ENCODE measurements around the gene SLF1.

Gene SLF1

GRCh38 chr5:94670726-94671125, 52.3 kb downstream of the SLF1 start:
- Histone ChIP-seq H3K4me3 (ENCODE audit: low read depth, low read length) (no peak overlapping the region), H3K9ac (ENCODE audit: low read depth, low read length) (no peak overlapping the region), H3K36me3 (ENCODE audit: control insufficient read depth, insufficient read depth, low read length) (no peaks in the 10 kb centered on the region), H3K9me3 (ENCODE audit: control insufficient read depth, insufficient read depth, low read length) (no peaks in the 10 kb centered on the region), H3K27me3 (ENCODE audit: control insufficient read depth, insufficient read depth, low read length) (no peaks in the 10 kb centered on the region), H3K4me1 (ENCODE audit: control insufficient read depth, insufficient read depth, low read length) (no peaks in the 10 kb centered on the region)

GRCh38 chr5:94672746-94673145, 54.3 kb downstream of the SLF1 start:
- no peaks in the 10 kb centered on the region for H3K27me3 ChIP-seq (ENCODE audit: control insufficient read depth, insufficient read depth, low read length)
- H3K4me1 ChIP-seq (ENCODE audit: control insufficient read depth, insufficient read depth, low read length): no peaks in the 10 kb centered on the region
- H3K36me3 ChIP-seq (ENCODE audit: control insufficient read depth, insufficient read depth, low read length): no peaks in the 10 kb centered on the region
- no peaks in the 10 kb centered on the region for H3K9me3 ChIP-seq (ENCODE audit: control insufficient read depth, insufficient read depth, low read length)
- no peak overlapping the region for H3K4me3 ChIP-seq (ENCODE audit: low read depth, low read length)
- H3K9ac ChIP-seq (ENCODE audit: low read depth, low read length): no peak overlapping the region

GRCh38 chr5:94674490-94675382, 56.3 kb downstream of the SLF1 start:
- no peak overlapping the region for H3K4me3 ChIP-seq (ENCODE audit: low read depth, low read length)

GRCh38 chr5:94675965-94676618, 57.6 kb downstream of the SLF1 start:
- Histone ChIP-seq H3K9ac (ENCODE audit: low read depth, low read length) (no peak overlapping the region), H3K9me3 (ENCODE audit: control insufficient read depth, insufficient read depth, low read length) (no peaks in the 10 kb centered on the region), H3K4me1 (ENCODE audit: control insufficient read depth, insufficient read depth, low read length) (no peaks in the 10 kb centered on the region), H3K27me3 (ENCODE audit: control insufficient read depth, insufficient read depth, low read length) (no peaks in the 10 kb centered on the region), H3K36me3 (ENCODE audit: control insufficient read depth, insufficient read depth, low read length) (no peaks in the 10 kb centered on the region), H3K4me3 (ENCODE audit: low read depth, low read length) (no peak overlapping the region)

More at GRCh38 chr5:94674490-94675382, 56.3 kb downstream of the SLF1 start:
- Histone ChIP-seq H3K4me1 (ENCODE audit: control insufficient read depth, insufficient read depth, low read length) (no peaks in the 10 kb centered on the region), H3K36me3 (ENCODE audit: control insufficient read depth, insufficient read depth, low read length) (no peaks in the 10 kb centered on the region), H3K9me3 (ENCODE audit: control insufficient read depth, insufficient read depth, low read length) (no peaks in the 10 kb centered on the region), H3K9ac (ENCODE audit: low read depth, low read length) (no peak overlapping the region), H3K27me3 (ENCODE audit: control insufficient read depth, insufficient read depth, low read length) (no peaks in the 10 kb centered on the region)

GRCh38 chr5:94682814-94683520, 64.5 kb downstream of the SLF1 start:
- no peak overlapping the region for H3K9ac ChIP-seq (ENCODE audit: low read depth, low read length)
- no peak overlapping the region for H3K4me3 ChIP-seq (ENCODE audit: low read depth, low read length)
- H3K9me3 ChIP-seq (ENCODE audit: control insufficient read depth, insufficient read depth, low read length): no peaks in the 10 kb centered on the region
- H3K27me3 ChIP-seq (ENCODE audit: control insufficient read depth, insufficient read depth, low read length): no peaks in the 10 kb centered on the region
- no peaks in the 10 kb centered on the region for H3K36me3 ChIP-seq (ENCODE audit: control insufficient read depth, insufficient read depth, low read length)
- H3K4me1 ChIP-seq (ENCODE audit: control insufficient read depth, insufficient read depth, low read length): no peaks in the 10 kb centered on the region

- Histone ChIP-seq H3K9ac (ENCODE audit: low read depth, low read length) (no peak overlapping the region), H3K27me3 (ENCODE audit: control insufficient read depth, insufficient read depth, low read length) (no peaks in the 10 kb centered on the region), H3K36me3 (ENCODE audit: control insufficient read depth, insufficient read depth, low read length) (no peaks in the 10 kb centered on the region), H3K4me3 (ENCODE audit: low read depth, low read length) (no peak overlapping the region), H3K9me3 (ENCODE audit: control insufficient read depth, insufficient read depth, low read length) (no peaks in the 10 kb centered on the region), H3K4me1 (ENCODE audit: control insufficient read depth, insufficient read depth, low read length) (peaks cover 3% of the 10 kb centered on the region)
These were observed 71.4 kb downstream of the SLF1 start for GRCh38 chr5:94689908-94690307.

- H3K36me3 ChIP-seq (ENCODE audit: control insufficient read depth, insufficient read depth, low read length): no peaks in the 10 kb centered on the region
- H3K27me3 ChIP-seq (ENCODE audit: control insufficient read depth, insufficient read depth, low read length): no peaks in the 10 kb centered on the region
- H3K9ac ChIP-seq (ENCODE audit: low read depth, low read length): no peak overlapping the region
- no peaks in the 10 kb centered on the region for H3K9me3 ChIP-seq (ENCODE audit: control insufficient read depth, insufficient read depth, low read length)
- no peak overlapping the region for H3K4me3 ChIP-seq (ENCODE audit: low read depth, low read length)
- H3K4me1 ChIP-seq (ENCODE audit: control insufficient read depth, insufficient read depth, low read length): peaks cover 3% of the 10 kb centered on the region
These were observed 72.3 kb downstream of the SLF1 start for GRCh38 chr5:94690778-94691177.

GRCh38 chr5:94691291-94691690, 72.8 kb downstream of the SLF1 start:
- H3K27me3 ChIP-seq (ENCODE audit: control insufficient read depth, insufficient read depth, low read length): no peaks in the 10 kb centered on the region
- no peak overlapping the region for H3K9ac ChIP-seq (ENCODE audit: low read depth, low read length)
- H3K4me3 ChIP-seq (ENCODE audit: low read depth, low read length): no peak overlapping the region
- no peaks in the 10 kb centered on the region for H3K36me3 ChIP-seq (ENCODE audit: control insufficient read depth, insufficient read depth, low read length)
- H3K4me1 ChIP-seq (ENCODE audit: control insufficient read depth, insufficient read depth, low read length): peaks cover 3% of the 10 kb centered on the region
- no peaks in the 10 kb centered on the region for H3K9me3 ChIP-seq (ENCODE audit: control insufficient read depth, insufficient read depth, low read length)

- no peaks in the 10 kb centered on the region for H3K9me3 ChIP-seq (ENCODE audit: control insufficient read depth, insufficient read depth, low read length)
- no peak overlapping the region for H3K4me3 ChIP-seq (ENCODE audit: low read depth, low read length)
- no peak overlapping the region for H3K9ac ChIP-seq (ENCODE audit: low read depth, low read length)
- no peaks in the 10 kb centered on the region for H3K27me3 ChIP-seq (ENCODE audit: control insufficient read depth, insufficient read depth, low read length)
- H3K36me3 ChIP-seq (ENCODE audit: control insufficient read depth, insufficient read depth, low read length): no peaks in the 10 kb centered on the region
- peaks cover 3% of the 10 kb centered on the region for H3K4me1 ChIP-seq (ENCODE audit: control insufficient read depth, insufficient read depth, low read length)
These were observed 73.5 kb downstream of the SLF1 start for GRCh38 chr5:94691949-94692348.

- Histone ChIP-seq H3K4me1 (ENCODE audit: control insufficient read depth, insufficient read depth, low read length) (peaks cover 3% of the 10 kb centered on the region), H3K36me3 (ENCODE audit: control insufficient read depth, insufficient read depth, low read length) (no peaks in the 10 kb centered on the region), H3K4me3 (ENCODE audit: low read depth, low read length) (no peak overlapping the region), H3K9me3 (ENCODE audit: control insufficient read depth, insufficient read depth, low read length) (no peaks in the 10 kb centered on the region), H3K27me3 (ENCODE audit: control insufficient read depth, insufficient read depth, low read length) (no peaks in the 10 kb centered on the region), H3K9ac (ENCODE audit: low read depth, low read length) (no peak overlapping the region)
These were observed 74.1 kb downstream of the SLF1 start for GRCh38 chr5:94692581-94692980.

- Histone ChIP-seq H3K4me1 (ENCODE audit: control insufficient read depth, insufficient read depth, low read length) (peaks cover 3% of the 10 kb centered on the region), H3K36me3 (ENCODE audit: control insufficient read depth, insufficient read depth, low read length) (no peaks in the 10 kb centered on the region), H3K9ac (ENCODE audit: low read depth, low read length) (no peak overlapping the region), H3K4me3 (ENCODE audit: low read depth, low read length) (no peak overlapping the region), H3K9me3 (ENCODE audit: control insufficient read depth, insufficient read depth, low read length) (no peaks in the 10 kb centered on the region), H3K27me3 (ENCODE audit: control insufficient read depth, insufficient read depth, low read length) (no peaks in the 10 kb centered on the region)
These were observed 74.8 kb downstream of the SLF1 start for GRCh38 chr5:94693043-94693822.

Measured in iPS-15b (cell line).